Endothelial cell of hepatic sinusoid (primary cell): ENCODE results near the gene PRADC1.
"Not testable (repeated sequence)": the region's sequence is repeated elsewhere in the genome, so short reads cannot be mapped to it uniquely, and the experiment has no call there.

Experiments used
- in situ Hi-C: cut with HindIII; loops from 2 replicates; pipeline ENCODE4 v1.10.0; 2017; ENCODE audit warnings: low sequenced_read_pairs

The PRADC1 gene

GRCh38 chr2:73233154-73233931 is at the start of gene PRADC1:
PRADC1 (minus strand) TSS chr2:73233239; CDS start chr2:73233160, 79 bp downstream.
- in situ Hi-C loops, result loop anchor here (10.0 kb wide), 1 partner anchor 229 kb away; no protein-coding TSS in a partner anchor

GRCh38 chr2:73281244-73281643 is 48.2 kb upstream of the PRADC1 start:
- in situ Hi-C loops, result no loop called here

- in situ Hi-C loops, result no loop called here
Observed at GRCh38 chr2:73279852-73280251, 46.8 kb upstream of the PRADC1 start.

- in situ Hi-C loops, result no loop called here
Observed at GRCh38 chr2:73272270-73272669, 39.2 kb upstream of the PRADC1 start.

- in situ Hi-C loops, result no loop called here
Observed at GRCh38 chr2:73269686-73270465, 36.8 kb upstream of the PRADC1 start.

- in situ Hi-C loops, result no loop called here
Observed at GRCh38 chr2:73268830-73269685, 36.0 kb upstream of the PRADC1 start.

- in situ Hi-C loops, result no loop called here
Observed at GRCh38 chr2:73268366-73268829, 35.4 kb upstream of the PRADC1 start.

- in situ Hi-C loops, result no loop called here
Observed at GRCh38 chr2:73267008-73267407, 34.0 kb upstream of the PRADC1 start.

GRCh38 chr2:73266061-73266901 is 33.2 kb upstream of the PRADC1 start:
- in situ Hi-C loops, result no loop called here

GRCh38 chr2:73265298-73266060 is 32.4 kb upstream of the PRADC1 start:
- in situ Hi-C loops, result no loop called here

GRCh38 chr2:73264783-73265182 is 31.7 kb upstream of the PRADC1 start:
- in situ Hi-C loops, result no loop called here

- in situ Hi-C loops, result no loop called here
Observed at GRCh38 chr2:73264332-73264606, 31.2 kb upstream of the PRADC1 start.

- in situ Hi-C loops, result no loop called here
Observed at GRCh38 chr2:73263540-73264331, 30.7 kb upstream of the PRADC1 start.

GRCh38 chr2:73262691-73263429 is 29.8 kb upstream of the PRADC1 start:
- in situ Hi-C loops, result not testable (repeated sequence)

GRCh38 chr2:73262108-73262651 is 29.1 kb upstream of the PRADC1 start:
- in situ Hi-C loops, result no loop called here

GRCh38 chr2:73260338-73260984 is 27.4 kb upstream of the PRADC1 start:
- in situ Hi-C loops, result no loop called here

GRCh38 chr2:73259704-73260337 is 26.8 kb upstream of the PRADC1 start:
- in situ Hi-C loops, result no loop called here
